Suprapubic skin (tissue), 4 donors: ENCODE data around the gene GJA5. TPM values are rescaled to one million over a fixed set of nuclear protein-coding genes. Genes with fewer than 3 reads are reported as not detected.

ENCODE experiments used
- DNase-seq, 2 donors: peaks; one replicate each; pipeline ENCODE4 v3.0.0-alpha.2; 2019; ENCODE audit warnings: low spot score in 2 of 2
- H3K27ac ChIP-seq: fragments of 200-600 bp; sonication (generic); one replicate; pipeline ENCODE4 v1.5.1; 2019
- H3K27me3 ChIP-seq: fragments of 200-600 bp; sonication (generic); one replicate; pipeline ENCODE4 v1.5.1; 2019
- H3K36me3 ChIP-seq: fragments of 200-600 bp; sonication (generic); one replicate; pipeline ENCODE4 v1.5.1; 2019
- H3K4me1 ChIP-seq: fragments of 200-600 bp; sonication (generic); one replicate; pipeline ENCODE4 v1.5.1; 2019
- H3K4me3 ChIP-seq: fragments of 200-600 bp; sonication (generic); one replicate; pipeline ENCODE4 v1.5.1; 2019; ENCODE audit warnings: mild to moderate bottlenecking
- H3K9me3 ChIP-seq: fragments of 200-600 bp; sonication (generic); one replicate; pipeline ENCODE4 v1.5.1; 2019
- EP300 ChIP-seq: sonication (generic); formaldehyde crosslinking; IDR thresholded peaks from one replicate; pipeline ENCODE4 v1.6.1; 2017; ENCODE audit warnings: antibody characterized with exemption
- POLR2A ChIP-seq, 2 donors: fragments of 450-650 bp; IDR thresholded peaks; one replicate each; pipeline ENCODE4 v1.6.1; 2017; ENCODE audit warnings: antibody characterized with exemption in 2 of 2, mild to moderate bottlenecking in 2 of 2, moderate library complexity in 2 of 2
- POLR2AphosphoS5 ChIP-seq, 3 donors: sonication (generic); formaldehyde crosslinking; IDR thresholded peaks; one replicate each; pipeline ENCODE4 v1.6.1; 2017; ENCODE audit warnings: antibody characterized with exemption in 3 of 3
- WGBS: methylation state at CpG from one replicate; pipeline ENCODE4 v1.1.5; 2018; 5-methylcytosine and 5-hydroxymethylcytosine counted together
- total RNA-seq, 4 donors: library from RNA; depleted of rRNA; stranded (reverse); fragments of >200 nt; gene quantifications; one replicate each; pipeline ENCODE4 v1.1.0, GENCODE V29; 2016
- TF ChIP-seq, protein P1 (sequence below), 2 donors: fragments of 200-600 bp in 1 of 2; fragments of 450-650 bp in 1 of 2; sonication (generic) in 1 of 2; IDR thresholded peaks; one replicate each; pipeline ENCODE4 v1.5.1; 2016 to 2019; ENCODE audit warnings: antibody characterized with exemption in 2 of 2, mild to moderate bottlenecking in 1 of 2, moderate library complexity in 1 of 2

GJA5 gene
- total RNA-seq, 4 donors from 2014 or later, result 1.8 to 11.7 (median 3.6) TPM

DNA sequence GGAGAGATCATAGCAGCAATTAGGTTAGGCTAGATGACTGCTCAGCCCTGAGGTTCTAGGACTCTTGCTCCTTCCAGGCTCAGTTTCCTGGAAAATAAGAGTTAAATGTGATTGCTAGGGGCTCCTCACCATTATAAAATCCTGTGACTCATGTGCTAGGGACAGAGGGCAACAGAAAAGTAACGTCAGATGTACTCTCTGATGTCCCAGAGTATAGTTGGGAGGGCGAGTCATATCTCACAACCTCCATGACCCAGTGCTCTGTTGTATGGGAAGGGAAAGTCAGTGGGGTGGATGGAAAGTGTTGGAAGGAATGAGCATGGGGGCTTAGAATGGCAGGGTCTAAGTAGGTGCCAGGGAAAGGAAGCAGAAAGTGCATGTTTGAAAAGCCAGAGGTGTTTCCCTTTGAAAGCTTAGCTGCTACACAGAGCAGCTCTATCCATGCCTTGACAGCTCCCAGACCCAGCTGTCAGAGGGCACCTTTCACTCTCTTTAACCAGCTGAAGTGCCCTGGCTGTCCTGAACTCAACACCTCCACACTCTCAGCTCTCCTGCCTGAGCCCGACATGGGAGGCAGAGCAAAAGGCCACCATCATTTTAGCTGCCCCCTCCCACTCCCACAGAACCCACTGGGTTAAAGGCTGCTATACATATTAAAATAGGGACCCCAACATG, 11.6 kb downstream of the GJA5 start:
- 73% methylated on average over 3 of the region's 3 CpGs for WGBS
- no peaks in the 10 kb centered on the region for H3K27me3 ChIP-seq
- H3K36me3 ChIP-seq, result no peaks in the 10 kb centered on the region
- DNase-seq, result no peak
- no peak overlapping the region for H3K27ac ChIP-seq
- peaks cover 5% of the 10 kb centered on the region for H3K4me1 ChIP-seq
- no peaks in the 10 kb centered on the region for H3K9me3 ChIP-seq
- TF ChIP-seq POLR2A (IDR thresholded peaks at IDR 0.05) (no peak), POLR2AphosphoS5 (IDR thresholded peaks at IDR 0.05) (no peak), EP300 (no peak)
- TF ChIP-seq, protein P1, sequence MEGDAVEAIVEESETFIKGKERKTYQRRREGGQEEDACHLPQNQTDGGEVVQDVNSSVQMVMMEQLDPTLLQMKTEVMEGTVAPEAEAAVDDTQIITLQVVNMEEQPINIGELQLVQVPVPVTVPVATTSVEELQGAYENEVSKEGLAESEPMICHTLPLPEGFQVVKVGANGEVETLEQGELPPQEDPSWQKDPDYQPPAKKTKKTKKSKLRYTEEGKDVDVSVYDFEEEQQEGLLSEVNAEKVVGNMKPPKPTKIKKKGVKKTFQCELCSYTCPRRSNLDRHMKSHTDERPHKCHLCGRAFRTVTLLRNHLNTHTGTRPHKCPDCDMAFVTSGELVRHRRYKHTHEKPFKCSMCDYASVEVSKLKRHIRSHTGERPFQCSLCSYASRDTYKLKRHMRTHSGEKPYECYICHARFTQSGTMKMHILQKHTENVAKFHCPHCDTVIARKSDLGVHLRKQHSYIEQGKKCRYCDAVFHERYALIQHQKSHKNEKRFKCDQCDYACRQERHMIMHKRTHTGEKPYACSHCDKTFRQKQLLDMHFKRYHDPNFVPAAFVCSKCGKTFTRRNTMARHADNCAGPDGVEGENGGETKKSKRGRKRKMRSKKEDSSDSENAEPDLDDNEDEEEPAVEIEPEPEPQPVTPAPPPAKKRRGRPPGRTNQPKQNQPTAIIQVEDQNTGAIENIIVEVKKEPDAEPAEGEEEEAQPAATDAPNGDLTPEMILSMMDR (IDR thresholded peaks at IDR 0.05), result no peak
- no peak overlapping the region for H3K4me3 ChIP-seq

DNA sequence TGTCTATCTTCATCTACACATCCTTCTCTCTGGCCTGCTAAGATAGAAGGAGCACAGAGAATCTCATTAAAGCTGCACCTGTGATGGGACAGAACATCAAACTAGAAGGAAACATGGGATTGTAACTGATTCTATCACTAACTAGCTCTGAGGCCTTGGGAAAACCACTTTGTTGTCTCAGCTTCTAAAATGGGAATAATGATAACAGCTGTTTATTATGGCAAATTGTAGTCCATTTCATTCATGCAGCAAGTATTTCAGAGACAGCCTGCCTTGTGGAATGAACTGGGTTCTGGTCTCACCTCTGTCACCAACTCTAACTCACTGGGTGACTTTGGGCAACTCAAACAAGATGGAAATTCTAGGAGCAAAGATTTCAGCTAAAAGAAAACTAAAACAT, 12.4 kb downstream of the GJA5 start:
- Histone ChIP-seq H3K27me3 (no peaks in the 10 kb centered on the region), H3K27ac (no peak overlapping the region), H3K9me3 (no peaks in the 10 kb centered on the region), H3K4me1 (peaks cover 5% of the 10 kb centered on the region), H3K36me3 (no peaks in the 10 kb centered on the region), H3K4me3 (no peak overlapping the region)
- TF ChIP-seq, protein P1 (IDR thresholded peaks at IDR 0.05), result no peak
- TF ChIP-seq POLR2A (IDR thresholded peaks at IDR 0.05) (no peak), EP300 (no peak), POLR2AphosphoS5 (IDR thresholded peaks at IDR 0.05) (no peak)
- DNase-seq, result no peak

DNA sequence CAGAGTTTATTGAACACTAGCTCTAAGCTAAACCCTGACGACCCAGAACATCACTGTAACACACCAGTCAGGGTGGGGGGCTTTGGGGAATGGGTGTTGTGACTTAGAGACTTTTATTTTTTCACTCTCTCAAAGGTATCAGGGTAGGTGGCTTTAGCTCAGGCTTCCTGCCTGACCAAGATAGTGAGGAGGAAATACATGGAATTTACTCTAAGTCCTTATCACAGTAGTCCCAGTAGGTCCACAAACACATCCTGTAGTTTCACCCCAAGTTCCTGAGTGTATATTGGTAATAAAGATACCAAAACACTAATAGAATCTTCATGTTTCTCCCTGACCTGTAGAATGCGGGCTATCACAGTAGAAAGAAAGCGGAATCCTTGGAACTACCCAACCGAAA, 15.1 kb downstream of the GJA5 start:
- TF ChIP-seq EP300 (no peak), POLR2A (IDR thresholded peaks at IDR 0.05) (no peak), POLR2AphosphoS5 (IDR thresholded peaks at IDR 0.05) (no peak)
- 84% methylated on average over 4 of the region's 4 CpGs for WGBS
- no peaks in the 10 kb centered on the region for H3K36me3 ChIP-seq
- no peaks in the 10 kb centered on the region for H3K9me3 ChIP-seq
- no peaks in the 10 kb centered on the region for H3K27me3 ChIP-seq
- H3K27ac ChIP-seq, result no peak overlapping the region
- no peak for DNase-seq
- H3K4me1 ChIP-seq, result no peaks in the 10 kb centered on the region
- no peak overlapping the region for H3K4me3 ChIP-seq

DNA sequence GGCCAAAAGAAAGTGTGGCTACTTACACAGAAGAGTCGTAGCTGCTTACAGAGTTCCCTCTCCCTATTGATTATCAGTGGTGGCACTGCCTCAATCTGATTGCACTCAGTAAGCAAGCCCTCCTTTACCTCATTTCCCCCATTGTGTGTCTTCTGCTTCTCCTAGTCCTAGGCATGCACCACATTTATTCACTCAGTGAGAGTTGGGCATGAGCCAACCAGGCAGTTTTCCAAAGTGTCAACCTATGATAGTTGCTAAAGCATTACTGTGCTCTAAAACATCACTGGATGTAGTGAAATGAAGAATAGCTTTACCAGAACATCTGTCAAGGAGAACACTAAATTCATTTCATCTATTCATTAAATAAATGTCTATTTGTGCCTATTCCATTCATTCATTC, 19.3 kb downstream of the GJA5 start:
- Histone ChIP-seq H3K4me3 (no peak overlapping the region), H3K27me3 (no peaks in the 10 kb centered on the region), H3K27ac (no peak overlapping the region), H3K9me3 (no peaks in the 10 kb centered on the region), H3K4me1 (no peaks in the 10 kb centered on the region), H3K36me3 (no peaks in the 10 kb centered on the region)
- WGBS, result 87% methylated on average over 1 of the region's 1 CpG
- DNase-seq, result no peak
- TF ChIP-seq POLR2A (IDR thresholded peaks at IDR 0.05) (no peak), EP300 (no peak), POLR2AphosphoS5 (IDR thresholded peaks at IDR 0.05) (no peak)
- TF ChIP-seq, protein P1 (IDR thresholded peaks at IDR 0.05), result no peak

DNA sequence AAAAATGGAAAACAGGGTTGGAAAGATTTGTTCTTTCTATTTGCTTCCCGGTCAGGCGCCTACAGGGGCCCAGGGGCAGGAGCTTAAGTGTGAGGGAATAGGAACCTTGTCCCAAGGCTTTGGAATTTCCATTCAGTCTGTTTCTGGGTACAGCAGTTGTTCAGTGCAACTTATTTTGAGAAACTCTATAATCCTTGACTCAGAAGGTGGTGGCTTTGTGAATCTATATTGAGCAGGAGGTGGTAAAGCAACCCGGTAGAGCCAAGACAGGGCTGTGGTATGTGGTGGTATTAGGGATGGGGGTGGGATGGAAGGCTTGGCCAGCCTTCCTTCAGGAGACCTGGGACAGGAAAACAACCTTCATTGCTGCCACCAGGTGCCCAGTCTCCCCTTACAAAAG, 20.0 kb downstream of the GJA5 start:
- no peak overlapping the region for H3K4me3 ChIP-seq
- DNase-seq, result no peak
- no peaks in the 10 kb centered on the region for H3K9me3 ChIP-seq
- H3K4me1 ChIP-seq, result no peaks in the 10 kb centered on the region
- no peak overlapping the region for H3K27ac ChIP-seq
- no peaks in the 10 kb centered on the region for H3K27me3 ChIP-seq
- TF ChIP-seq POLR2A (IDR thresholded peaks at IDR 0.05) (no peak), EP300 (no peak), POLR2AphosphoS5 (IDR thresholded peaks at IDR 0.05) (no peak)
- TF ChIP-seq, protein P1 (IDR thresholded peaks at IDR 0.05), result no peak
- H3K36me3 ChIP-seq, result no peaks in the 10 kb centered on the region
- WGBS, result 96% methylated on average over 3 of the region's 3 CpGs
